ENCODE data around the gene YPEL2.
"Not testable (repeated sequence)": the region's sequence is repeated elsewhere in the genome, so short reads cannot be mapped to it uniquely, and the experiment has no call there.

Gene YPEL2

DNA sequence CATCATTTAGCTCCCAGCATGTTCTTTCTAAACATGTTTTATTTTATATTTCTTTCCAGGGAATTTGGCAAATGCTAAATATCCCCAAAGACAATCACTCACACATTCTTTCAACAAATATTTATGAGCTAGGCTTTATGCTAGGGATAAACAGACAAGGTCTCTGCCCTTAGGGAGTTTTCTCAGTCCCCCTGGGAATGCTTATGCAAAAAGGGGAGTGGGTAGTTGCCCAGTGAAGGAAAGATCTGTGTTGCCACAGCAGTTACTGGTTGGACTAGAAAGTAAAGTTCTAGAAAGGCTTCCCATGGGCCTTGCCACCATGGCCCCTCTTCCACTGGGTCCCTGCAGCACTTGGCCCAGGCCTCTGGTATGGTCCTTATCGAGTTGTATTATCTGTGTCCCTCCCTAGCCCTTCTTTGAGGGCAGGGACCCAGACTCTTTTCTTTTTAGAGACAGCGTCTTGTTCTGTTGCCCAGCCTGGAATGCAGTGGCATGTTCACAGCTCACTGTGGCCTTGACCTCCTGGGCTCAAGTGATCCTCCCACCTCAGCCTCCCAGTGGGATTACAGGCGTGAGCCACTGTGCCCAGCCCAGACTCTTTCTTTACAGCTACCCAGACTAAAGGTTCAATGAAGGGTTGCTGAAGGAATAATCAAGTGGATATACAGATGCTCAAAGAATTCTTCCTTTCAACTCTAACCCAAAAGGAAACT is 78.0 kb downstream of the YPEL2 start:
- FAIRE-seq = no peak

DNA sequence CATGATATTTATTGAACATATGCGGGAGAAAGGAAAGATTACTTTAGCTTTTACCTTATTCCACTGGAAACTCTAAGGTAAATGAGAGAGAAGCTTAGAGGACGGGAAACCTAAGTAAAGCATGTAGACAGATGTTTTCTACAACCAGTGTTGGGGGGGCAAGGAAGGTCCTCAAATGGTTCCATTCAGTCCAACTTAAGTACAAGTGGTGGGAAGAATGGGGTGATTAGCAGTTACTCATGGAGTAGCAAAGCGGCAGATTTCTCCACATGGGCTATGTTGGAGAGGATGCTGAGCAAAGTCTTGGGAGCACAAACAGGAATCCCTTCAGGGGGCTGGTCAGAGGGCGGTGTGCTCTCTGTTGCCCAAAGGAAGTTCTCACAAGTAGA is 78.6 kb downstream of the YPEL2 start:
- FAIRE-seq = no peak

DNA sequence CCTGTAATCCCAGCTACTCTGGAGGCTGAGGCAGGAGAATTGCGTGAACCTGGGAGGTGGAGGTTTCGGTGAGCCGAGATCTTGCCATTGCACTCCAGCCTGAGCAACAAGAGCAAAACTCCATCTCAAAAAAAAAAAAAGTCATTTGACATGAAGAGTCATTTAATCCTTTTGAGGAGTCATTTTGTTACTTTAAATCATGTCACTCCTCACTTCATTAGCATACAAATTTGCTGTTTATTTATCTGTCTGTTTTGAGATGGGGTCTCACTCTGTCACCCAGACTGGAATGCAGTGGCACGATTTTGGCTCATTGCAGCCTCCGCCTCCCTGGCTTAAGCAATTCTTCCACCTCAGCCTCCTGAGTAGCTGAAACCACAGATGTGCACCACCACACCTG is 81.0 kb downstream of the YPEL2 start:
- FAIRE-seq = not testable (repeated sequence)

DNA sequence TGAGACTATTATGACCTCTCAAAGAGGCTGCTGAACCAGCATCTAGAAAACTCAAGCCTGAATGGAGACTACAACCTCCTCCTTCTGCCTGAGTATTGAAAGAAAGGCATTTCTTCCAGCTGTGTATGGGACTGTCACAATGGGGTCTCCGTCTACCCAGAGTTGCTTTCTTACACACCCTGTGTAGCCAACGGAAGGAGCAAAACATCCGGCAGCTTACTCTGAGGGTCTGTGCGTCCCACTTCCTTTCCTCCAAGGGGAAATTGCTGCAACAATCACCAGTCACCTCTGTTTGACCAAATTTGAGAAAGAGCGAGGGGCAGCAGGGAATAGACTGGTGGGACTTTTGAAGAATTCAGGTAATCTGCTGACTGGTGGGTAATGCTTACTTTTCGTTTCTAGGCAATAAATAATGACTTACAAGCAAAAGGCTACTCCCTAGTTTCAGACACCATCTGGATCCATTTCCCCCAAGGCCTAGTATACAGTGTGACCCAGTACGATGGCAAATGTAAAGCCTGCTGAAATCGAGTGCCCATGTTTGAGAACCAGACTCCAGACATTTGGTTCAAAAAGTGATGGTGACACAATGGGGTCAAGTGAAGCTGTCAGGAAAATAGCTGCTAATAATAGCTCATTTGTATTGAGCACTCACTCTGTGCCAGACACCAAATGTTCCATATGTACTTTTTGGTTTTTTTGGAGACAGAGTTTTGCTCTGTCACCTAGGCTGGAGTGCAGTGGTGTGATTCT is 81.7 kb downstream of the YPEL2 start:
- no peak for FAIRE-seq

DNA sequence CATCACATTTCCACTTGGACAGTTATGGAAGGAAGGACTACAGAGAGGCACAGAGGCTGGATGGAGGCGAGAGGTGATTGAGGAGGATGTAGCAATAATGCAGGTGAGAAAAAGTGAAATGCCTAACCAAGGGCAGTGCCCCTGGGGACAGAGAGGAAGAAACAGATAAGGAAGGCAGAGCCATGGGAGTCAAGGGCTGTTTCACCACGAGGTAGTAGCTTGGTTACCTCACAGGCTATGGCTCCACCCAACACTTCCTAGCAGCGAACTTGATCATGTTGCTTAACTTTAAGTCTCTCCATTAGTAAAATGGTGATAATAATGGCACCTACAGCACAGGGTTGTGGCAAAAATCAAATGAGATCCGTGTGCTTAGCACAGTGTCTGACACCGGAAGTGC is 83.9 kb downstream of the YPEL2 start:
- no peak for FAIRE-seq

DNA sequence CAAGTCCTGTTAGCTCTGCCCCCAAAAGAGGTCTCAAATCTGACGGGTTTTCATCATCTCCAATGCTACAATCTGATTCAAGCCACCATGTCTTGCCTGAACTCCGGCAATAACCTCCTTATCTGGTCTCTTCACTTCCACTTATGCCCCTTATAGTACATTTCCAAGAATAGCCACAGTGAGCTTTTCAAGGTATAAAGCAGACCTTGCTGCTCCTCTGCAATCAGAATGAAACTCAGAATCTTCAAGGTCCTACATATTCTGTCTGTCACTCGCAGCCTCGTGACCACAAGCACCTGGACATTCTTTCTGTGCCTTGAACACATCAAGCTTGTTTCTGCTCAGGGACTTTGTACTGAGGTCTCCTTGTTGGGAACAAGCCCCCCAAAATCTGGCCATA is 84.7 kb downstream of the YPEL2 start:
- no peak for FAIRE-seq

DNA sequence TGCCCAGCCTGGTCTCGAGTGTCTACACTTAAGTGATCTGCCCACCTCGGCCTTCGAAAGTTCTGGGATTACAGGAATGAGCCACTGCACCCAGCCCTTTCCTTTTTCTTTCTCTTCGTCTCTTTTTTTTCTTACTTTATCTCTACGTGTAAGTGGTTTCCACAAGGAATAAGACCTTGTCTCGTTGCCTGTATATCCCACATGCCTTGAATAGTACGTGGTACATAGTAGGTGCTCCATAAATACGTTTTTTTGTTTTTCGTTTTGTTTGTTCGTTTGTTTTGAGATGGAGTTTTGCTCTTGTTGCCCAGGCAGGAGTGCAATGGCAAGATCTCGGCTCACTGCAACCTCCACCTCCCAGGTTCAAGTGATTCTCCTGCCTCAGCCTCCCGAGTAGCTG is 86.0 kb downstream of the YPEL2 start:
- no peak for FAIRE-seq

DNA sequence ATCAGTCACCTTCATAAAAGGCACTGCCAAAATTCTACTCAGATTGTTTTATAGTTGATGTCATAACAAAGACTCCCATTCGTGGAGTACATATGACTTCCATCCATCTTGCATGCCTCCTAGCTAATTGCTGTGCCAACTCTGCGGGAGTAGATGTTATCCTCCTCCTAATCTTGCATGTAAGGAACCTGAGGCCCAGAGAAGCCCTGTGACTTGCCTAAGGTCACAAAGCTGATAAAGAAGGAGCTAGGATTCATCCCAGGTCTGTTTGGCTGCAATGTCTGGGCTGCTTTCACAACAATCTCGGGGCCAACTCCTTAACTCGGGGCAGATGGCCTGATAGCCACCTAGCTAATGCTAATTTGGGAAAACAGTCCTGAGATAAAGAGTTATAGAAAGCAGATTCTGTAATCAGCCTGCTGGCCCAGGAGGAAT is 87.3 kb downstream of the YPEL2 start:
- FAIRE-seq = no peak

DNA sequence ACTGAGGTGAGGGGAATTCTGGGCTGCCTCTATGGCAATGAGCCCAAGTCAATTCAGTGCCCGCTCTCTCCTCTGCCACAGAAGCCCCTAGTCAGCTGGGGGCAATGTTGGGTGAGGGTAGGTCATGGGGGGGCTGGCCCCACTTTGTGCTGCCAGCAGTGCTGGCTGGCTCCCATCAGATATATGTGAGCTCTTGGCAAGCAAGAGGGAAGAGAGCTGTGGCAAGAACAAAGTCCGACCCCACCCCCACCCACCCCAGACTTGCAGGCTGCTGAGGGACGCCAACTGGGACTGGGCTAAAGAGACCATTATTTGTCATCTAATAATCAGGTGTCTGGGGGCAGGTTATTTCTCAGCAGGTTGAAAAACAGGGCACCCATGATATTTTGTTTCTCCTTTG is 89.4 kb downstream of the YPEL2 start:
- no peak for FAIRE-seq

DNA sequence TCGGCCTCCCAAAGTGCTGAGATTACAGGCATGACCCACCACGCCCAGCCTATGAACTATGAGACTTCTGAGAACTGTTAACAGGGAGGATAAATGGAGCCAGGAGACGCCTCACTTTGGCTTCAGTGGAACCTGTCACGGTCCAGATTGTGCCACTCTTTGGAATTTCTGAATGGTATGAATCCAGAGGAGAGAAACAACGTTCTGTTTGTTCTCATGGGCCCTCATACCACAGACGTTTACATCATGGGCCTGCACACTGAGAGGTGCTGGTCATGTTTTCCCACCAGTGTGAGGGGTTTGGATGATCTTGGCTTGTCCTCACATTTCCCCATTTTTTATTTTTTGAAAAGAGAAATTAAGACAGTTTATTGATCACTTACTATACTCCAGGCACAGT is 90.3 kb downstream of the YPEL2 start:
- no peak for FAIRE-seq

DNA sequence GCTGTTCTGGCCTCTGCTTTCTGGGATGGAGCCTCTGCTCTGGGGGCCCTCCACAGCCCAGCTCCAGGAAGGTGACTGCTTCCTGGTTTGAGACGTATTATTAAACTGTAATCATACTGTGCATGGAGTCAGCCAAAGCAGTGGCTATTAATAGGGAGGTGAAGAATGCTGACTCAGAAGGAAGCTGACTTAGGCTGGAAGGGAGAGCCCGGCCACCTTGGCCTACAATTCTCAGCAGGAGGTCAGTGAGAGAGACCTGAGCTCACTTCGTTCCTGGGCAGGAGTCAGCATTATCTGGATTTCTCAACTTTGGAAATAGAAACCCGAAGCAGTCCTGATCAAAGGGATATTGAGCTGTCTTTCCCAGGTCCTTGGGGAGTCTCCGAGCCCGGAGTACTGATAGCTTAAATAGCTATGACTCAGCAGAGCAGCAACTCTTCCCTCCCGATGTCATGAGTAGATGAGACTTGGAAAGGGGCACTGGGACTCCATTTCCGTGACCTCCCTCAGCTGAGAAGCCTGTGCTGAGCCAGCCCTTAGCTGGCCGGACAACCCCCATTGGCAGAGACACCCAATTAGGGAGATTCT is 91.8 kb downstream of the YPEL2 start:
- no peak for FAIRE-seq

DNA sequence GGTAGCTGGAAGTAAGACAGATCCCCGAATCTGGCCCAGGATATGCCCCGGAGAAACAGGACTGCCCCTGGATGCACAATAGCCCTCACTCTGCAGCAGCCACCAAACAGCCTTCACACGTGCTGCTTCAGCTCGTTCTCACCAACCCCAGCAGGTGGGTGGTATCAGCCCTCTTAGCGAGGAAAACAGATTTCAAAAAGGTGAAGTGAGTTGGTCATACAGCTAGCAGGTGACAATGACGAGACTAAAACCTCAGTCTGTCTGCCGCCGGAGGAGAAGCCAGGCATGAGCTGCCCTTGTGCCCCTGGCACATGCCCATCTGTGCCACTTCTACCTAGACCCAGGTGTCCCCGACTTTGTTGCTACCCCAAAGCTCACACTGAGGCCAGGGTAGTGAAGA is 92.4 kb downstream of the YPEL2 start:
- FAIRE-seq = no peak

DNA sequence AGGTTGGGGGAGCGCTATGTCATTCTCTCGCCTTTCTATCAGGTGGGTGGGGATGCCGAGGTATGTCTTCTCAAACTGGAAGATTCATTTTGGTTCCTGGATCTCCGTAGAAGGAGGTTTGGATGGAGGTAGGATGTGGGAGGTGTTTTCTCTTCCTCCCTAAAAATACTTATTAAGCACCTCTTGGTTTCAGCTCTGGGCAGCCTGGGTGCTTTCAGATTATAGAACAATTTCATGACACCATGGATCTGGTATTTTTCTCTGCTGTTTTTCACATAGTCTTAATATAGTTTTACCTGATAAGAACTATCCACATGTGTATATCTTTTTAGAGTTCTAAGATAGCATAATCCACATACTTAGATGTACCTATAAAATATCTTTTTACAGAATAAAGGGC is 92.9 kb downstream of the YPEL2 start:
- FAIRE-seq = no peak

DNA sequence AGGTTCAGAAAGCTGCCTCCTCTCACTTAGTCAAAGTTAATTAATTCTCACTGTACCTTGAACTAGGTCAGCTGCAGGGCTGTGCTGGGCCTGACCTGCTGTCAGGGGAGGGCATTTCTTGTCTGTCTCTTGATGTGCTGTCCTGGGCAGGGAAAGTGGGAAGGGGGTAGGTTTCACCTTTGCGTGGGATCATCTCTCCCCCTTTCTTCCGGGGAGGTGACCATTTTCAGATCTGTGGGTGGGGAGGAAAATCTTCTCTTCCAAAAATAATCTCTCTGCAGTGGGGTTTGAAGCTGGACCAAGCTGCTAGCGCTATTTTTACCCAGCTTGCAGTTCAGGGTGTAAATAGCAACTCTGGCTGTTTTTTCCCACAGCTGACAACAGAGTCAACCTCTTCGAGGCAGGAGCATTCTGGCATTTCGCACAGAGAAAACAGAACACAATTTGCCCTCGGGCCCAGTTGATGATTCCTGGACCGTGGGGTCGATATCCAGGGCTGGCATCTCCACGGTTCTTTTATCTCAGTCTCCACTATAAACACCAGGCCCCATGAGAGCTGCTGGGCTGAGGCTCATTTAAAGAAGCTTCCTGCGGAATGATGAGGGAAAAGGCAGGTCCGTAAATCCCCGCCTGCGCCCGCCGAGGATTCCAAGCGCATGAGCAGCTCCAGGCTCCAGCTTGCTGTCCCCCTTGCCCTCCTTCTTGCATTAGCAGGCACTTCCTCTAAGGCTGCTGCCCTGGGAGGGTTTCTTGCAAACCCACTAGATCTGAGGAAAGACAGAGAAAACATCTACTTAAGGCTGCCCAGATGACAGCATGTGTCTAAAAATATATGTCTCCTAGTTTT is 93.9 kb downstream of the YPEL2 start:
- no peak for FAIRE-seq

DNA sequence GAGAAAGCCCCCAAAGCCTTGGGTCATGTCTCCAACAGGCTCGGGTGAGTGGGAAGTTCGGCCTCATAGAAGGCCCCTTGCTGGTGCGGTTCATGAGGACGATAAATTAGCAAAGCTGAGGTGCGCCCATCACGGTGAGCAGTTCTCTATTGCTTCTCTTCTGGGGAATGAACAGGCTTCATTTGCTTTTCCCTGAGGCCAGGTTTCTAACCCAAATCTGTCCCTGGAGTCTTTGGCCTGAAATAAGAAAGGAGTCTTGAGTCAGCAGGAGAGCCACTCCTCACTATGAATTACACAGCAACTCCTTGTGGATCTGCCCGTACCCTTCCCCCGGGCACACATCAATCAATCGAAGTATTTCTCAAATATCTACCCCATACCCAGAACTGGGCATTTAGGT is 94.6 kb downstream of the YPEL2 start:
- no peak for FAIRE-seq

DNA sequence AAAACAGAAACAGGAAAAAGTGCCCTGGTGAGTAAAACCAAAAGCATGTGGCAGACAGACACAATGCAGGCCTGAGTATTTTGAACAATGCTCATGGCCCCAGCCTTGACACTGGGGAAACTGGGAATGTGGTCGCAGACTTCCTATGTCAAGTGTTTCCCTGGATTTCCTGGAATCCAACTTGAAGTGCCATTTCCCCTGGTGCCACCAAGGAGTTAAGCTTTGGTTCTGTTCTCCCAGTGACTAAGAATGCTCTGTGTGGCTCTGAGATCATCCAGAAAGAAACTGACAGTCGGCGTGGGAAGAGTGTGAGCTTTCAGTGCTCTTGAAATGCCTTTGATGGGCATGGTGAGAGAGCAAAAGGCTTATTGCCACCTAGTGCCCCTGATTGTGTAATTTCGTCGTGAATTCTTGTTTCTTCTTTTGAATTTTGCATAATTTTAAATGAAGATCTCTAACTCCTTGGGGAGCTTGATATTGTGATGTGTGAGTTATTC is 96.0 kb downstream of the YPEL2 start:
- FAIRE-seq = no peak

DNA sequence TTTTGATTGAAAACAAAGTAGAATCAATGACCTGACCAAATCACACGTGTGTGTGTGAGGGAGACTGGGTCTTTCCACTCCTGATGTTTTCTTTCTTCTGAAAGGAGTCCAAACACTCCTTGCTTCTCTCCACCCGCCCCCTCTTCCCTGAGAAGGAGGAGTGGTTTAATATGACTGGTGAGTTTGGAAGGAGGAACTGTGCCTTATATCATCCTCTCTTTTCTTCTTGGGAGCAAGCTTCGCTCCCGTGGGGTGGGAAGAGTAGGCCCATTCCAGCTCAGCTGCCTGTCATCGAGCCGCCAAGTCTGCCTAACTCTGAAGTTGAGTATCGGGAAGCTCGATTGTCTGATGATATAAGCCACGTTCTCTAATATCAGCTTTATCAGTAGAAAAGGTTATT is 96.5 kb downstream of the YPEL2 start:
- FAIRE-seq = no peak

DNA sequence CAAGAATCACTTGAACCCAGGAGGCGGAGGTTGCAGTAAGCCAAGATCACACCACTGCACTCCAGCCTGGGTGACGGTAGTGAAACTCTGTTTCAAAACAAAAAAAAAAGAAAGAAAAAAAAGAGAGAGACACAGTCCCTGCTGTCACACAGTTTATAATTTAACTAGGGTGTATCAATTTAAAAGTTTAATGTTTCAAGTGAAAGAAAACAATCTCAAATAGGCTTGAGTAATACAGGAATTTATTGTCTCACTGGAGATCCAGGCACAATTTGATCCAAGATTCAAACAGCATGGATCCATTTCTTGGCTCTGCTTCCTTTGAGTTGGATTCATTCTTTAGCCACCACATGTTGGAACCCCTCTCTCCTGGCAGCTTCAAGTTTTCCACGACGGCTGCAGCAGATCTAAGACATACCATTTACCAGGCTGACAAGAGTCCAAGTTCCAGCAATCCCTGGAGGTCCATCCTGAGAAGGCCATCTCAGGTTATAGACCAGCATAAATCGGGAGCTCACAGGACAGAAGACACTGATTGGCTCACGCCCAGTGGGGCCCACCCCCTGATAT is 97.5 kb downstream of the YPEL2 start:
- FAIRE-seq = no peak

DNA sequence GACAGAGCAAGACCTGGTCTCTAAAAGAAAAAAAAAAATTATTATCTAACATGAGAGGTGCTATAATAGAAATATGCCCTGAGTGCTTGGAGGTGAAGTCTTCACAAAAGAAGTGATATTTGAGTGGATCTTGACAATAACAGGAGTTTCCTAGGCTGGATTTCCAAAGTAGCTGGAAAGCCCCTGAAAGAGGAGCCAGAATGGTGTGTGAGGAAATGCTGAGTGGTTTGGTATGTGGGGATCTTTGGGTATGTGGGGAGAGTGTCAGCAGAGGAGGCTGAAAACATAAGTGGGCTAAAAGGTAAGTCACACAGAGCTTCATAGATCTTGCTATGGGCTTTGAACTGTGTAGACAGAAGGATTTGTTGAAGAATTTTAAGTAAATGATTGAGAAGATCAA is 100.1 kb downstream of the YPEL2 start:
- no peak for FAIRE-seq

DNA sequence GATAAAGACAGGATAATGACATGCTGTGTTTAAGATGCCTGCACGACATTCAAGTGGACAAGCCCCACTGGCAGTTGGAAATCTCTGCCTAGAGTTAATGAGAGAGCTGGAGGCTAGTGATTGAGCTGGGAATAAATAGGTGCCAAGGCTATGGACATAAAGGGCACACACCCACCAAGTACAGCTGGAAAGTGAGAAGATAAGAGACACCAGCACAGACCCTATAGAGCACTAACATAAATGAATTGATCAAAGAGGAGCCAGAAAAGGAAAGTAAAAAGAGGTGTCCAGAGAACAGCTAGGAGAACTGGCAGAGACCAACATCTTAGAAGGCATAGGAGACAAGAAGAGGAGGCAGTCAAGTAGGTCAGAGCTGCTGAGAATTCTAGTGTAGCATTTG is 101.2 kb downstream of the YPEL2 start:
- no peak for FAIRE-seq

DNA sequence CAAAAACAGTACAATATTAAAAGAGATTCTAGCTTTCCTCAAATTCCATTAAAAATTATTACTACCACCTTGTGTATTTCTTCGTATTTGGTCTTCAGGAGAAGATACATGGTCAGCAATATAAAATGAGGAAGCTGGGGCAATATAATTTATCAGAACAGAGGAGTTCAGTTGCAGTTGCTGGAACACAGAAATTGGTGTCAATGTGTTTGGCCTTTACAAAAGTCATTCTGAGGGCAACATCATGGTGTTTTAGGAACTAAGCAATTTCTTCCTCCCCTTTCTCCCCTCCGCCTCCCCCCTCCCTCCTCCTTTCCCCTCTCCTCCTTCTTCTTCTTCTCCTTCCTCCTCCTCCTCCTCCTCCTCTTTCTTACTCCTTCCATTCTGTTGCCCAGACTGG is 102.1 kb downstream of the YPEL2 start:
- FAIRE-seq = no peak

DNA sequence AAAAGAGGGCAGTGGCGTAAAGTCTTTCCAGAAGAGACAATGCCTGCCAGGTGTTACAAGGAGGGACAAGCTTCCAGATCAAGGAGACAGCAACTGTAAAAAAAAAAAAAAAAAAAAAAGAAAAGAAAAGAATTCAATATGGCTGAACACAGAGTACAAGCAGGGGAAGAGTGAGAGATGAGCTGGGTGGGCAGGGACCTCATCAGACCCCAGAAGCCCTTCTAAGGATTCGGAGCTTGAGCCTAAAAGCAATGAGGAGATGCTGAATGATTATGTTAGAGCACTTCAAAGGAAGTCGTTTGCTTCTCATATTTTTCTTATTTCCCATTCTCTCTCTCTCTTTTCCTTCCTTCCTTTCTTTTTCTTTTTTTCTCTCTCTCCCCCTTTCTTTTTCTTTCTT is 103.0 kb downstream of the YPEL2 start:
- FAIRE-seq = no peak

DNA sequence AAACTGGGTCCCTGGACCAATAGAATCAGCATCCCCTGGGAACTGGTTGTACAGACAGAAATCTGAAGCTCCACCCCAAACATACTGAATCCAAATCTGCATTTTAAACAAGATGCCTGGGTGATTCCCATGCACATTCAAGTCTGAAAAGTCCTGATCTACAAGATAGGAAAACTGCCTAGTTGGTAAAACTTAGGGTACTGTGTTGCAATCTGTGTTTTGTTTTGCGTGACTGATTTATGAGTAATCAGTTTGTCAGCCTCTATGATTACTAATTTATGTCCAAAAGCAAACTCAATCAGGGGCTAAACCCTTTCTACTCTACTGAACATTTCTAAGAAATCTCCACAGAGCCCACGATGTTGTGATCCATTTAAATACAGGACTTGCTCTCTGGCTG is 103.8 kb downstream of the YPEL2 start:
- no peak for FAIRE-seq

All from A204.1 (cell line).